IPS-NIHi7 (cell line): ENCODE results near the gene ITGB3.

Experiments
- DNase-seq: peaks from one replicate; pipeline ENCODE4 v3.0.0; 2012; ENCODE audit warnings: mixed read lengths; ENCODE audit errors: extremely low spot score

The ITGB3 gene

DNA sequence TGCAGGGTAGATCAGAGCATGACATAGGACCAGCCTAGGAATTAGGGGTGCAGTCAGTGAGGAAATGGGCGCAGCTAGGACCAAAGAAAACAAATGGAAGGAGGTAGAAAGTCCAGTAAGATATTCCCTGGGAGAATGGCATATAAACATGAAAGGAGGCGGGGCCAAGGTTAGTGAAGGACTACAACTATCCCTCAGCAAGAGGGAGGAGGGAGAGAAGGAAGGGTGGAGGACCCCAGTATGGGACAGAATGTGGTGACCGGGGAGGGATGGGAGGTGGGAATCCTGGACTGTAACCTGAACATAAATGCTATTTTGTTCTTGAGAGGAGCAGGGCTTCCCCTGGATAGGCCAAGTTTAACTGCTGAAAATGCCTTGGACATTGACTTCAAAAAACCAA, 22.8 kb downstream of the ITGB3 start:
- no peak for DNase-seq

DNA sequence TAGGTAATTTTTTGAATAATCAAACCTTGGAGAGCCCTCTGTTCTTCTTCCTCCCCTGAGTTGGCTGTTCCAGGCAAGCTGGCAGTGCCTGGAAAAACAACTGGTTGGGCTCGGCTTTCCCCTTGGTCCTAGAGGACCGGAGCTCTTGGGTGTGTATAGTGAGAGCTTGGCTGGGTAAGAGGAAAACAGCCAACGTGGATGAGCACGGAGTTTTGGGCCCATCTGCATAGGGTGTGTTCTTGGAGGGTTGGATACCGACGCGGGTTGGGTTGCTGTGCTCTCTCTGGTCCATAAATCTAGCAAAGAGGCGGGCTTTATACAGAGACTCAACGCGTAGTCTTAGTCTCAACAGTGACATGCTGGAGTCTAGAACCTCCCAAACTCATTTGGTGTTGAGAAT, 23.2 kb downstream of the ITGB3 start:
- DNase-seq, result peak; percentile 74

DNA sequence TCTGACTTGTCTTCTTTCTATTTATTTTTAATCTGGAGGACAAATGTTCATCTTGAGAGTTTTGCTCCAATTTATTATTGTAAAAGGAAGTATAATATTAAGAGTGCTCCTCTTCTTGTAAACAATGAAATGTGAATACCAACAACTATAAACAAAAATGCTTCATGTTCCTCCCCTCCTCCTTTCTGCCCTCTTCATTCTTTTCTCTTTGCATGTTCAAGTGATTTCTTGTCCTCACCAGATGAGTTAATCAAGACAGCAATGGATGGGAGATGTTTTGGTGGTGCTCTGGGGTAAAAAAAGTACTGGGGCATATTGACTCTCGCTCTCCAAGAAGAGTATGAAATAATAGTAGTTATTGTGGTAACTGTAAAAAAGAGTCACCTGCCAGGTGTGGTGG, 24.3 kb downstream of the ITGB3 start:
- no peak for DNase-seq

DNA sequence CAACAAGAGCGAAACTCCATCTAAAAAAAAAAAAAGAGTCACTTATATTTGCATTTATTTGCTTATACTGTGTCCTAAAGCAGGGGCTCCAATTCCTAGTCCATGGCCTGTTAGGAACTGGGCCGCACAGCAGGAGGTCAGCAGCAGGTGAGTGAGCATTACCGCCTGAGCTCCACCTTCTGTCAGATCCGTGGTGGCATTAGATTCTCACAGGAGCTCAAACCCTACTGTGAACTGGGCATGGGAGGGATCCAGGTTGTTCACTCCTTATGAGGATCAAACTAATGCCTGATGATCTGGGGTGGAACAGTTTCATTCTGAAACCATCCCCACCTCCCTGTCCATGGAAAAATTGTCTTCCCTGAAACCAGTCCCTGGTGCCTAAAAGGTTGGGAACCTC, 24.9 kb downstream of the ITGB3 start:
- DNase-seq, result no peak

DNA sequence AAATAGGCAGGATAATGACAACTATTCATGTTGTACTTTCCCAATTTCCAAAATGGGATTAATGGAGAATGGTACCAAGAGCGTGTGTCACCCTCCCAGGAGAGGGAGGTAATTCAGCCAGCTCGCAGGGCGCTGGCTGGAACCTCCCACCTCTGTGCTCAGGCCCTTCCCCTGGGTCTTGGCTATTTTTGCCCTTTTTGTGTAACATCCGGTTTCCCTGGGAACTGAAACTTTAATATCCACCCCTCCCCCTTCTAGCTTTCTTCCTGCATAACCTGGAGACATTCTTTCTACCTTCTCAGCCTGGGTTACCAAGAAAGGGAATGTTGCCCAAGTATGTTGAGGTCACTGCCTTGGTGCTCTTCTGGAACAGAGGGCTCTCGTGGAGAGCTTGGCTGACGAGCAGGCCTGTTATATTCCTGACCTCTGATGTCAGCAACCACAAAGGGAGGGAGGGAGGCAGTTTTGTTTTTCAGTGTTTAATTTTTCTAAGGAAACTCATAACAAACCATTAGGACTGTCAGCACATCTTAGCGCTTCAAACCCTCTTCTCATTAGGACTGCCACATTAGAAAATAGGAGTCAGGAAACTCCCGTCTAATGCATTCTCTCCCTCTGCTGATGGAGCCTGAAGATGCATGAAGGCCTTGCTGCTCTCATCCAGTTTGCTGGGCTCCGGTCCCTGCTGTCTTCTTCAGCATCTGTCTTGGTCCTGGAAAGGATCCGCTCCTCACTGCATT, 25.6 kb downstream of the ITGB3 start:
- DNase-seq, result no peak

DNA sequence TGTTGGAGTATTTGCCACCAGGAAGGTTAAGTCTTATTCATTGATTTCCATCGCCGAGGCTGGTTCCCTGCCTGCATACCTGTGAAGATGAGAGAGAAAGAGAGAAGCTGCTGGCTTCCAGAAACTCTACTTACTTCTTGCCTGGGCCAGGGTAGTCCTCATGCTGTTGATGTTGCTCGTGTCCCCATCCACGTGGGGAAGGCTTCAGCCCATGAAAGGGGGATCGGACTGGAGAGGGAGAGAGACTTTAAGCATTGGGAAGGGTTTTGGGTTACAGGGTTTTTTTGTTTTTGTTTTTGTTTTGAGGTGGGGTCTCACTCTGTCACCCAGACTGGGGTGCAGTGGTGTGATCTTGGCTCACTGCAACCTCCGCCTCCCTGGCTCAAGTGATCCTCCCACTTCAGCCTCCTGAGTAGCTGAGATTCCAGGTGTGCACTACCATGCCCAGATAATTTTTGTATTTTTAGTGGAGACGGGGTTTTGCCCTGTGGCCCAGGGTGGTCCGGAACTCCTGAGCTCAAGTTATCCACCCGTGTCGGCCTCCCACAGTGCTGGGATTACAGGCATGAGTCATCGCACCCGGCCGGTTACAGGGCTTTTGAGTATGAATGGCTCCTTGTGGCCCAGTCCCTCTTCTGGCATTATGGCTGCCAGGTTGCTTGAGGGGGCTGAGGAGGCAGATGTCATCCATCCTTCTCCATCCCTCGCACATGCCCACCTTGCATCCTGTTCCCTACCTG, 26.6 kb downstream of the ITGB3 start:
- no peak for DNase-seq

DNA sequence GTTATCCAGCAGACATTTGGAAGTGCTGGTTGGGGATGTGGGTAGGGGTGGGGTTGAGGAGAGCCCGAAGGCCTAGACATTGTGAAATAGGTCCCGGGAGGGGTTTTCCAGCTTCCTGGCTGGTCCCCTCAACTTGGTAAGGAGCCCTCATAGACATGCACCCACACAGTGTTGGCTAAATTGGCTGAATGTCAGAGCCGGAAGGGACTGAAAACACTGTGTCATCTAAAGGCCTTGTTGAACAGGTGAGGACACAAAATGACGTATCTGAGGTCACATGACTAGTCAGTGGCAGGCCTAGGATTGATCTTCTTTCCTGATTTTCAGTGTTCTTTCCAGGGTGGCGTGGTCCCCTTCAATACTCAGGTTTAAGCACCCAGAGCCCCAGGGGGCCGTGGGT, 27.6 kb downstream of the ITGB3 start:
- DNase-seq, result no peak

DNA sequence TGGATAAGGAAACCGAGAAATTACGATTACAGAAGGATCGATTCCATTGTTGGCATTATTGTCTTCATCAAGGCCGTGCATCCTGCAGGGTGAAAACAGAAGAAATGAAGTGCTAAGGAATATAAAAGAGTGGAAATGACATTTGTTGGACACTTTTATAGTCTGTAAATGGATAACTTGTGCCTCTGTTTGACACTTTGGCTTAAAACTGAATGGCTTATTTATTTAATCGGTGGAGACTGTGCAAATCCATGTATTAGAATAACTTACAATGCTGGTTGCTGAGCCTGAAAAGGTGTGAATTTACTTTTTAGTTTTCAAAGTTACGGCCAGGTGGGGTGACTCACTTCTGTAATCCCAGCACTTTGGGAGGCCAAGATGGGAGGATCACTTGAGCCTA, 31.4 kb downstream of the ITGB3 start:
- DNase-seq, result no peak

DNA sequence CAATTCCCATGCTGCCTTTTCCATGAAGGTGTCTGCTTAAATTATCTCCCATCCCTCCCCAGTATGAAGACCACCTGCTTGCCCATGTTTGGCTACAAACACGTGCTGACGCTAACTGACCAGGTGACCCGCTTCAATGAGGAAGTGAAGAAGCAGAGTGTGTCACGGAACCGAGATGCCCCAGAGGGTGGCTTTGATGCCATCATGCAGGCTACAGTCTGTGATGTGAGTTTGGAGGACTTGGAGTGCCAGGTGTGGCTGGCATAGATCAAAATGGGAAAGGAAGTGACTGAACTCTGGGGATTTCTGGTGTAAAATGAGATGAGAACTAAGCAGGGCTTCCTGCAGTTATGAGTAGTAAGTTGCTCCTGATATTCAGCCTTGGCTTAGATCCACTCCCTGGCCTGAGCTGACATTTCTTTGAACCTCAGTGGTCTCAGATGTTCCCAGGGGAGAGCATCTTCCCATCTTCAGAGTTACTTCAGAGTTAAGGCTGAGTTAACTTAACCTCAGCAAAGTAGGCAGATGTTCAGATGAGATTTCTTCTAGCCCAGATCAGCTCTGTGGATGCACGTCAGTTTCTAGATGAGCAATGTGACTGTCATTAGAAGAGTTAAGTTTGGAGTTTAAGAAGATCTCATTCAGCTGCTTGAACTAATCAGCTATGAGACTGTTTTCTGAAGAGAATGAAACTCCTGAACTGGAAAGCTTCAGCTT, 32.7 kb downstream of the ITGB3 start:
- DNase-seq, result no peak

DNA sequence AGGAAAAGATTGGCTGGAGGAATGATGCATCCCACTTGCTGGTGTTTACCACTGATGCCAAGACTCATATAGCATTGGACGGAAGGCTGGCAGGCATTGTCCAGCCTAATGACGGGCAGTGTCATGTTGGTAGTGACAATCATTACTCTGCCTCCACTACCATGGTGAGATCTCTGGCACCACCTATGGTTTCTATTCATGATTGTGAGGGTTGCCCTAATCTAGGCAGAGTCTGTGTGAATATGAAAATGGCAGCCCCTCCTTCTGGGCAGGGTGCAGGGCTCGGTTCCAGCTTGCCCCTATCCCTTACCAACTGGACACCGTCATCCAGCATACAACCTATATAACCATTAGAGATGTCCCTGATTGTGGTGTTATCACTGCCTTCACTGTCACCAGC, 33.4 kb downstream of the ITGB3 start:
- no peak for DNase-seq

DNA sequence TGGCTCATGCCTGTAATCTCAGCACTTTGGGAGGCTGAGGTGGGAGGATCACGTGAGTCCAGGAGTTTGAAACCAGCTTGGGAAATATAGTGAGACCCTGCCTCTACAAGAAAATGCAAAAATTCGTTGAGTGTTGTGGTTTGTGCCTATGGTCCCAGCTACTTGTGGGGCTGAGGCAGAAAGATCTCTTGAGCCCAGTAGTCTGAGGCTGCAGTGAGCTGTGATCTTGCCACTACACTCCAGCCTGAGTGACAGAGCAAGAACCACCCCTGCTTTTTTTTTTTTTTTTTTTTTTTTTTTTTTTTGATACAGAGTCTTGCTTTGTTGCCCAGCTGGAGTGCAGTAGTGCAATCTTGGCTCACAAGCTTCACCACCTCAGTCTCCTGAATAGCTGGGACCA, 34.0 kb downstream of the ITGB3 start:
- DNase-seq, result no peak

DNA sequence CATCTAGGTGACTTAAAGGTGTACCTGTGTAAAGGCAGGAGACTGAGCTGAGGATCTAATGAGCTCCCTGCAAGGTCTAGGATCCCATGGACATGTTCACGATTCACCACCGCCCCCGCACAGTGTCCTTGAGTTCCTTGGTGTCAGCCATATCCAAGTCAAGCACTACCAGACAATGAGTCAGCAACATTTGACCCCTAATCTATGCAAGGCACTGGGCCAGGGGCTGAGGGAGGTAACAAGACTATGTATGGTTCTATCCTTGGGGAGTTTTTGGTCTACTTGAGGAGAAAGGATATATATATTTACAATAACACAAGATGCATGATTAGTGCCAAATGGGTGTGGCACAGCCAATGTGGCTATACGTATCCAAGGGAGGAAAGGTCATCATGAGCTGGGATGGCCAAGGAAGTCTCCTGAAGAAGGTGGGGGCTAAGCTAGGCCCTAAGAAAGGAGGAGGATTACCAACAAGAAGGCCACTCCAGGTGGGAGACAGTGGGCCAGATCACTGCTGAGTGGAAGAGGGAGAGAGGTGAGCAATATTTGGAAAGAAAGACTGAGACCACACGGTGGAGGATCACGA, 35.0 kb downstream of the ITGB3 start:
- DNase-seq, result no peak

DNA sequence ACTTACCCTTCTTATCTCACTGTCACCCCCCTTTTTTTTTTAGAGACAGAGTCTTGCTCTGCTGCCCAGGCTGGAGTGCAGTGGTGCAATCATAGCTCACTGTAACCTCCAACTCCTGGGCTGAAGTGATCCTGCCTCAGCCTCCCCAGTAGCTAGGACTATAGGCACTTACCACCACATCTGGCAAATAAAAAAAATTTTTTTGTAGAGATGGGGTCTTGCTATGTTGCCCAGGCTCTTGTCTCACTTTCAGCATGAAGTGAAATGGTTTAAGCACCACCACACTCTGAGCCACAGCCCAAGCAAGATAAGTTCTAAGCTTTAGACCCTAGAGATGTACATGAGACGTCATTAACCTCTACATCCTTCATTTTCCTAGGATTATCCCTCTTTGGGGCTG, 35.7 kb downstream of the ITGB3 start:
- DNase-seq, result no peak

DNA sequence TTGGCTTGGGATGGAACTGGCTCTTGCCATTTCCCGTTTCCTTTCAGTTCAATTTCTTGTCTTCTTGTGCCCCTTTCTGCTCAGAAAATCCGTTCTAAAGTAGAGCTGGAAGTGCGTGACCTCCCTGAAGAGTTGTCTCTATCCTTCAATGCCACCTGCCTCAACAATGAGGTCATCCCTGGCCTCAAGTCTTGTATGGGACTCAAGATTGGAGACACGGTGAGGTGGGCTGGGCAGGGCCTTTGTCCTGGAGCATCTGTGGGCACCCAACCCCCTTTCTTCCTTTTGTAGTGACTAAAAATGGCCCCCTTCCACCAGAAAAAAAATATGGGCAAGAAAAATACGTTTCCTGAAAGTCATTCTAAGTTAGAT, 37.2 kb downstream of the ITGB3 start:
- DNase-seq, result no peak

DNA sequence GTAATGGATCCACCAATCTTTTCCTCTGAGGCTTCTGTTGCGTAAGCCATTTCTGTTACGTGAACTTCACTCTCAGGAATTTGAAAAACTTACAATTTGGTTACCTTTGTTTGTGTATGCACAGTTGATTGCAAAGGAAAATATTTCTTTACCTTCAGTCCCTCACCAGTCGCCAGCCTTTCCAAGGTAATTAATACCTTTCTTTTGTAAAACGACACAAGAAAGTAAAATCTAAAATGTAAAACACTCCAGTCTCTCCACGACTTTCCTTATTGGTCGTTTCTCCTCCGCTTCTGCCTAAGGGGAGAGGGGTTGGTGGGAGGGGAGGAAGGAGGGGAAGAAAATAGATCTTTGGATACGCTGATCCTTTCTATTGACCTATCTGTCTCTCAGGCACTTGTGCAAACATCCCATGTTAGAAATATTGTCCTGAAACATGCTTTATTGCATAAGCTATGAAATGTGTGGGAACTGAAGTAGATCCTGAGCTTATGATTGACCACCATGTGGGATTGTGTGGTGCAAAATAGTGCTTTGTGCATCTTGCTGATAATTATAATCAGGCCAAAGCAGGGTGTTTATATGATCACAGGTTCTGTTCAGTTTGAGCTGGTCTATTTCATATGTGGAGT, 37.7 kb downstream of the ITGB3 start:
- DNase-seq, result no peak

DNA sequence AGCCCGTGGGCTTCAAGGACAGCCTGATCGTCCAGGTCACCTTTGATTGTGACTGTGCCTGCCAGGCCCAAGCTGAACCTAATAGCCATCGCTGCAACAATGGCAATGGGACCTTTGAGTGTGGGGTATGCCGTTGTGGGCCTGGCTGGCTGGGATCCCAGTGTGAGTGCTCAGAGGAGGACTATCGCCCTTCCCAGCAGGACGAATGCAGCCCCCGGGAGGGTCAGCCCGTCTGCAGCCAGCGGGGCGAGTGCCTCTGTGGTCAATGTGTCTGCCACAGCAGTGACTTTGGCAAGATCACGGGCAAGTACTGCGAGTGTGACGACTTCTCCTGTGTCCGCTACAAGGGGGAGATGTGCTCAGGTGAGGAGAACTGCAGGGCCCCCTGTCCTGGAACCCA, 38.6 kb downstream of the ITGB3 start:
- DNase-seq, result no peak

DNA sequence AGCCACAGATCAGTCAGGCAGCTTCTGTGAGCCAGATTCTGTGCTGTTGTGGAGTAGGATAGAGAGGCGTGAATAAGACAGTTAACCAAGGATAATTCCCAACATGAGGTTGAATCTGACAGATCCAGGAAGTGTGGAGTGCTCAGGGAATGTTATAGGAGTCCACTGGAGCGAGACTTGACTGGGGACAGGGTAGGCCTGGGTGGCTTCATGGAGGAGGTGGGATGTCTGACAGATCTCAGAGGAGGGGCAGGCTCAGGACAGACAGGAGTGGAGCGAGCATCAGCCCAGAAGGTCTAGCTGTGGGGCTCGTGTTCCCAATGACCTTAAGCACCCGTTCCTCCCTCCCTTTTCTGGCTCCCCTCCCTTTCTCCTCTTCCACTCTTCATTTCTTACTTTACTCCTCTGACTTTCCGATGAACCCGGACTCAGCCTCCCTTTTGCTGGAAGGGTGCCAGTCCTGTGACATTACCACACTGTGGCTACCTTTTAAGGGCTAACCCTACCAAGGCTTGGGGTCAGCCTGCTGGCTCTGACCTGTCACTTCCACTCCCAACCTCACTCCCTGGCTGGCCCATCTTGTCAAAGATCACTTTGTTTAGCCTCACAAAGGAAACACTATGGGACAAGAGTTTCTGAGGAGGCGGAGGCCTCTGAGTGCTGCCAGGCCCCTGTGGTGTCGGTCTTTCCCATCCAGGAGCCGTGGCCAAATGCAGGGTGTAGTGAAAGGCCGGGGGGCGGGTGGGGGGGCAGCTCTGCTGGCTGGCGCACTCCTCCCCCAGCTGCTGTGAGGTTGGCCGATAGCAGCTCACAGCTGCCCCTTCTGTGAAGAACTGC, 41.6 kb downstream of the ITGB3 start:
- no peak for DNase-seq

DNA sequence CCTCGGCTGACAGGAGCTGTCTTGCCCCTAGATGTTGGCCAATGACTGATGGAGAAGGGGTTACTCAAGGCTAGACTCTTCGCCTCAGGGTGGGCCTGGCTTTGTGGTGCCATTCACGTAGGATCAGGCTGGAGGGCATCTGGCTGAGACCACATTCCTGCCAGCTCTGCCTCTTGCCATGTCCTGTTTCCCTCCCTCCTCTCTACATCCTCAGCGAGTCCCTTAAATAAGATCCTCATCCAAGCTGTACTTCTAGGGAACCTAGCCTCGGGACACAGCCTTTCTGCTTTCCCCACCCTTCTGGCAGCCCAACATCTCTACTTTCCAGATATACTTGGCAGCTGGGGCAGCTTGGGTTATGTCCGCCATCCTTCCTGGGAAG, 42.2 kb downstream of the ITGB3 start:
- DNase-seq, result no peak

DNA sequence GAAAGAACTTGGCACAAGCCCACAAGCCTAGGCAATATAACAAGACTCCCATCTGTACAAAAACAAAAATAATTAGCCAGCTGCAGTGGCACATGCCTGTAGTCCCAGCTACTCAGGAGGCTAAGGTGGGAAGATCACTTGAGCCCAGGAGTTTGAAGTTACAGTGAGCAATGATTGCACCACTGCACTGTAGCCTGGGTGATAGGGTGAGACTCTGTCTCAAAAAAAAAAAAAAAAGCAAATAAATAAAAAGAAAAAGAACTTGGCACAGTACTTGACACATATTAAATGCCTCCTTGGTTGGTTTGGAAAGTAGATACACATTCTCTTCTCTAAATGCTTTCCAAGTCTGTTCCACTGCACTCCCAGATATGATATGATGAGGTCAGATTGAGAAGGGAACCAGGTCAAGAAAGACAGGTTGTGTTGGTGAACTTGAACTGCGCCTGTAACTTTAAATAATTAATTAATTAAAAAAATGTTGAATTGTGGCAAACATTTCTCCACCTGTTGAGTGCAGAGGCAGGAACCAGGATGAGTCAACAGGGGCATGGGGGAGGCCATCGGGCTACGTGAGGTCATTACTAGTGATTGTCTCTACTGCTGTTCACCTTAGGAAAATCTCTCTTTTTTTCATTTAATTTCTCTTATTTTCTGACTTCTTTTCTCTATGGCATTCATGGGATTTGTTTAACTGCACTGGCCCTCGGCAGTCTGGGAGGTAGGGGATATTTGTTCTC, 44.2 kb downstream of the ITGB3 start:
- DNase-seq, result no peak

DNA sequence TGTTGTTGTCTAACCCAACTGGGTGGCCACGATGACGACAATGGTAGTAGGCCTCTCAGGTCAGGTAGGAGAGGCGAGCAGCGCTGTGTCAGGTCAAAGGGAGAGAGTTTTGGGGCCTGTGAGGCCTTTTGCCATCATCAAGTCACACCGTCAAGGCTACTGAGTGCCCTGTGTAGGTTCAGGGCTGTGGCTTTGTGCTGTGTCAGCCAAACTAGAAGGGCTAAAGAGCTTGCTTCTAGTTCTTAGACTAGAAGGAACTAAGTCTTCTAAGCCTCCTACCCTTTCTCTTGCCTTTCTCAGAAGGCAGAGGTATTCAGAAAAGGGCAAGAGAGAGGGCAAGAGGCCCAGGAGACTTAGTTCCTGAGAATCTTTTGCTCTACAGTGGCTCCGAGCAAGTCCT, 45.1 kb downstream of the ITGB3 start:
- no peak for DNase-seq
